Esophagus muscularis mucosa (tissue), 3 donors: ENCODE data around the gene CELF2.

Source experiments
- CTCF ChIP-seq, 3 experiments: fragments of 200-600 bp in 2 of 3; fragments of 450-650 bp in 1 of 3; sonication (generic) in 2 of 3; IDR thresholded peaks; one replicate each; pipeline ENCODE4 v1.5.1; 2017 to 2019; ENCODE audit warnings: antibody characterized with exemption in 3 of 3, mild to moderate bottlenecking in 2 of 3, moderate library complexity in 1 of 3
- POLR2A ChIP-seq: fragments of 450-650 bp; IDR thresholded peaks from one replicate; pipeline ENCODE4 v1.6.1; 2017; ENCODE audit warnings: antibody characterized with exemption, moderate library complexity, mild to moderate bottlenecking, low read depth

- TF ChIP-seq POLR2A (no peak), CTCF (IDR thresholded peaks at IDR 0.05) (no peak)
Observed at GRCh38 chr10:11197266-11197712, 179.6 kb downstream of the CELF2 start.
